GM18511 (cell line): ENCODE results near the gene CDK13.
"Not testable (repeated sequence)": the region's sequence is repeated elsewhere in the genome, so short reads cannot be mapped to it uniquely, and the experiment has no call there.

ENCODE experiments used
- ATAC-seq: cut with Tn5 transposase; IDR thresholded peaks from one replicate; pipeline ENCODE4 v1.9.1; 2021; ENCODE audit warnings: mild to moderate bottlenecking, moderate library complexity; ENCODE audit not compliant: unreplicated experiment

The CDK13 gene

DNA sequence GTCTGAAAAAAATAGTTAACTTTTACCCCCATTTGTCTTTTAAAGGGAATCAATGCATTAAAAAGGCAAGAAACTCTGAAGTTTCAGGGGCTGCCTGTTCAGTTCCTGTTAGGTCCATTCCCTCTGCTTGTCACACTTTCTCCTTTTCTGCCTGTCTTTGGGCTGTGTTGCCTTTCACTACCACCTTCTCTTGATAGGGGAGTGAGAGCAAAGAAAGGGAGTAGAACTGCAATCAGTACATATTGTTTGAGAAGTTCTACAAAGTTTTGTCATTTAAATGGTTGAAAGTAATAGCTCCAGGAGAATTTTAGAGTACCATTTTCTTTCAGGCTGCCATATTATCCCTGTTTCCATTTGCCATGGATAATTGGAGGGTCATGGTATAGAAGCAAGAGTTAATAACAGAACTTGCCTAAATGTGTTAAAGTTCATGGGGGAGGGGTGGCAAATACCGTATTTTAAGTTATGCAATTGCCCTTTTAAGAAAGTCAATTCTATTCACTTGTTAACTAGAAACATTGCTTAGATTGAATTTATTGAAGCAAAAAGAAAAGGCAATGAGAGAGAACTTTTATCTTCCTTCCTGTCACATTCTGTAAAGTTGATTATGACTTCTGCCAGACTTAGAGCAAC is 145.8 kb downstream of the CDK13 start:
- no peak for ATAC-seq

GRCh38 chr7:40097728-40098127 is 147.7 kb downstream of the CDK13 start:
- ATAC-seq, result no peak

- no peak for ATAC-seq
Measured at GRCh38 chr7:40098810-40099209, 148.8 kb downstream of the CDK13 start.

DNA sequence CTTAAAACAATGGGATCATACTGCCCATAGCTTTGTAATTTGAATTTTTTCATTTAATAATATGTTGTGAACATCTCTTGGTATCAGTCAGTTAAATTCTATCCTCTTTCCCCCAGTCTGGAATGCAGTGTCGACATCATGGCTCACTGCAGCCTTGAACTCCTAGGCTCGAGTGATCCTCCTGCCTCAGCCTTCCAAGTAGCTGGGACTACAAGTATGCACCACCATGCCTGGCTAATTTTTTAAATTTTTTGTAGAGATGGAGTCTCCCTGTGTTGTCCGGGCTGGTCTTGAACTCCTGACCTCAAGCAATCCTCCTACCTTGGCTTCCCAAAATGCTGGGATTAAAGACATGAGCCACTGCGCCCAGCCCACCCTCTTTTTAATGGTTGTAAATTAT is 149.8 kb downstream of the CDK13 start:
- ATAC-seq, result no peak

GRCh38 chr7:40101201-40101600 is 151.1 kb downstream of the CDK13 start:
- no peak for ATAC-seq

- ATAC-seq, result no peak
Measured at GRCh38 chr7:40102897-40103296, 152.8 kb downstream of the CDK13 start.

- no peak for ATAC-seq
Measured at GRCh38 chr7:40105879-40106473, 155.9 kb downstream of the CDK13 start.

- ATAC-seq, result no peak
Measured at GRCh38 chr7:40115936-40116335, 165.9 kb downstream of the CDK13 start.

- not testable (repeated sequence) for ATAC-seq
Measured at GRCh38 chr7:40117199-40117598, 167.1 kb downstream of the CDK13 start.

DNA sequence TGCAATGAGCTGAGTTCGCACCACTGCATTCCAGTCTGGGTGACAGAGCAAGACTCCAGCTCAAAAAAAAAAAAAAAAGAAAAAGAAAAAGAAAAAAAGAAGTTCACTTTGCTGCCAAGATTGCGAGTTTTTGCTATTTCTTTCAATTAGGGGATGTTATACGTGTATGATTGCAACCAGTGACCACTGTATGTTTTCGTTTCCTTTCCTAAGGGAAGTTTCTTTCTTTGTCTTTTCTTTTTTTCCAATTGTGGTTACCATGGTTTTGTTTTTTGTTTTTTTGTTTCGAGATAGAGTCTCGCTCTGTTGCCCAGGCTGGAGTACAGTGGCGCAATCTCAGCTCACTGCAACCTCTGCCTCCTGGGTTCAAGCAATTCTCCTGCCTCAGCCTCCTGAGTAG is 168.1 kb downstream of the CDK13 start:
- not testable (repeated sequence) for ATAC-seq

- no peak for ATAC-seq
Measured at GRCh38 chr7:40120020-40120419, 170.0 kb downstream of the CDK13 start.

GRCh38 chr7:40122100-40122939 is 172.3 kb downstream of the CDK13 start:
- ATAC-seq, result not testable (repeated sequence)

GRCh38 chr7:40122940-40123254 is 172.8 kb downstream of the CDK13 start:
- no peak for ATAC-seq

GRCh38 chr7:40133561-40134427 is 183.7 kb downstream of the CDK13 start:
- peak; percentile 57 for ATAC-seq

GRCh38 chr7:40134428-40135316 is 184.6 kb downstream of the CDK13 start, which contains the start of the genes MPLKIP and SUGCT:
TSS of gene MPLKIP (minus strand) at chr7:40134622. CDS start at chr7:40134567, 55 bp downstream.
TSS of gene SUGCT (plus strand) at chr7:40135005.
- peak; percentile 93 for ATAC-seq

DNA sequence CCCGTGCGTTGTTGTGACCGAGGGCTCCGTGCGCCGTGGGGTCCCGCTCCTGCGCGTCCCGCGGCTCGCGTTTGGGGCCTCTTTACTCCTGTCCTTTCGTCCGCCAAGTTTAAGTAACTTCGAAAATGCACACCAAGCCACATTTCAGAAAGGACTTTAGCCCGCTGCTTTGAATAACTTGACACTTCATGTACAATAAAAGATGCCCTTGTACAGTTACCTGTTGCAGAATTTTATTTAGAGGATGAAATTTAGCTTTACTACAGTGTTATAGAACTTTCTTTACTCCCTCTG is 185.2 kb downstream of the CDK13 start:
- no peak for ATAC-seq

- ATAC-seq, result no peak
Measured at GRCh38 chr7:40137563-40137962, 187.5 kb downstream of the CDK13 start.

DNA sequence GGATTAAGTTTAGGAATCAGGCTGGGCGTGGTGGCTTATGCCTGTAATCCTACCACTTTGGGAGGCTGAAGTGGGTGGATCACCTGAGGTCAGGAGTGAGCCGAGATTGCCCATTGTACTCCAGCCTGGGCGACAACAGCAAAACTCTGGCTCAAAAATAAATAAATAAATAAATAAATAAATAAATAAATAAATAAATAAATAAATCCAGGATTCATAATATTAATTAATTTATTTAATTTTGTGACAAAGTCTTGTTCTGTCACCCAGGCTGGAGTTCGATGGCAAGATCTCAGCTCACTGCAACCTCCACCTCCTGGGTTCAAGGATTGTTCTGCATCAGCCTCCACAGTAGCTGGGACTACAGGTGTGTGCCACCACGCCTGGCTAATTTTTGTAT is 188.9 kb downstream of the CDK13 start:
- ATAC-seq, result no peak

DNA sequence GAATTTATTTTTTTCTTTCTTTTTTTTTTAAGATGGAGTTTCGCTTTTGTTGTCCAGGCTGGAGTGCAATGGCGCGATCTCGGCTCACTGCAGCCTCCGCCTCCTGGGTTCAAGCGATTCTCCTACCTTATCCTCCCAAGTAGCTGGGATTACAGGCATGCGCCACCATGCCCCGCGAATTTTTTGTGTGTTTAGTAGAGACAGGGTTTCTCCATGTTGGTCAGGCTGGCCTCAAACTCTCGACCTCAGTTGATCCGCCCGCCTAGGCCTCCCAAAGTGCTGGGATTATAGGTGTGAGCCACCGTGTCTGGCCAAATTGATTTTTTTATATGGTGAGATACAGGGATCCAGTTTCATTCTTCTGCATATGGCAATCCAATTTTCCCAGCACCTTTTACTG is 189.8 kb downstream of the CDK13 start:
- ATAC-seq, result not testable (repeated sequence)

- ATAC-seq, result not testable (repeated sequence)
Measured at GRCh38 chr7:40141916-40142315, 191.9 kb downstream of the CDK13 start.
